GM21367 (cell line): ENCODE data around the gene ABLIM3.

Experiments used
- ATAC-seq: cut with Tn5 transposase; IDR thresholded peaks from one replicate; pipeline ENCODE4 v1.9.1; 2021; ENCODE audit not compliant: unreplicated experiment

Gene ABLIM3

GRCh38 chr5:149215478-149216090 is 74.3 kb downstream of the ABLIM3 start:
- ATAC-seq: no peak

GRCh38 chr5:149216496-149216895 is 75.2 kb downstream of the ABLIM3 start:
- no peak for ATAC-seq

GRCh38 chr5:149217096-149217802 is 76.0 kb downstream of the ABLIM3 start:
- no peak for ATAC-seq

GRCh38 chr5:149217803-149218155 is 76.5 kb downstream of the ABLIM3 start:
- no peak for ATAC-seq

- no peak for ATAC-seq
Observed at GRCh38 chr5:149219584-149219983, 78.3 kb downstream of the ABLIM3 start.

GRCh38 chr5:149220750-149221149 is 79.5 kb downstream of the ABLIM3 start:
- ATAC-seq: no peak

- ATAC-seq: no peak
Observed at GRCh38 chr5:149221326-149221725, 80.0 kb downstream of the ABLIM3 start.

GRCh38 chr5:149221731-149222342 is 80.5 kb downstream of the ABLIM3 start:
- ATAC-seq: no peak

- ATAC-seq: no peak
Observed at GRCh38 chr5:149223081-149223848, 82.0 kb downstream of the ABLIM3 start.

- no peak for ATAC-seq
Observed at GRCh38 chr5:149224282-149224681, 83.0 kb downstream of the ABLIM3 start.

GRCh38 chr5:149227168-149227826 is 86.0 kb downstream of the ABLIM3 start:
- ATAC-seq: no peak

GRCh38 chr5:149228618-149229297 is 87.5 kb downstream of the ABLIM3 start:
- no peak for ATAC-seq

GRCh38 chr5:149229298-149229937 is 88.1 kb downstream of the ABLIM3 start:
- no peak for ATAC-seq

- no peak for ATAC-seq
Observed at GRCh38 chr5:149235841-149236240, 94.5 kb downstream of the ABLIM3 start.

GRCh38 chr5:149237662-149238061 is 96.4 kb downstream of the ABLIM3 start:
- no peak for ATAC-seq

GRCh38 chr5:149238540-149238939 is 97.2 kb downstream of the ABLIM3 start:
- ATAC-seq: no peak

- no peak for ATAC-seq
Observed at GRCh38 chr5:149239917-149240316, 98.6 kb downstream of the ABLIM3 start.

GRCh38 chr5:149240354-149240998 is 99.2 kb downstream of the ABLIM3 start:
- peak; percentile 72 for ATAC-seq

GRCh38 chr5:149242339-149242738 is 101.0 kb downstream of the ABLIM3 start:
- no peak for ATAC-seq

GRCh38 chr5:149246906-149247305 is 105.6 kb downstream of the ABLIM3 start:
- no peak for ATAC-seq
